ENCODE results near the gene C20orf204.

C20orf204 gene

DNA sequence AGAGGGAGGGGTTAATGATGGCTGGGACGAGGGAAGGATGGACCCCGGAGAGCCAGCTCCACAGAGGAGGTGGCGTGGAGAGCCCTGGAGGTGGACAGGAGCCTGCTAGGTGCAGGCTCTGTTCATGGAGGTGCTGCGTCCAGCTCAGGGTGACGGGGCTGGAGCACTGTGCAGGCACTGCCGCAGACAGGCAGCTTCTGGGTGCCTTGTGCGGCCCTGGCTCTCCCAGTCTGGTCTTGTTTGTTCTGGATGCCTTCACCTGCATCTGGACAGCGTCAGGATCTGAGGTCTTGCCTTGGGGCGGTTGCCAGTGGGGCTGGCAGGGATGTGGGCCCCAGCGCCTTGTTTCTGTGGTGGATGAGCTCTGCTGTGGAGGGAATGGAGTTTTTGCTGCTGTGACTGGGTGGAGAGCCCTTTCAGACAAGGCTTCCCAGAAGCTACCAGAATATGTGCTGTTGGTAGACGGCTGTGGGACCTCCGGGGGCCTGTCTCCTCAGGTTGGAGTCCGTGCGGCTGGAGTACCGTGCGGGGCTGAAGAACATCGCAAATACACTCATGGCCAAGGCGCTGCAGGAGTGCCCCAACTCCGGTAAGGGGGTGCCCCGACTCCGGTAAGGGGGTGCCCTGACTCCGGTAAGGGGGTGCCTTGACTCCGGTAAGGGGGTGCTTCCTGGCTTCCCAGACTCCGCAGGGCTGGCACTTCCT lies 7.8 kb upstream of the C20orf204 start:
- DNase-seq, result no peak

DNA sequence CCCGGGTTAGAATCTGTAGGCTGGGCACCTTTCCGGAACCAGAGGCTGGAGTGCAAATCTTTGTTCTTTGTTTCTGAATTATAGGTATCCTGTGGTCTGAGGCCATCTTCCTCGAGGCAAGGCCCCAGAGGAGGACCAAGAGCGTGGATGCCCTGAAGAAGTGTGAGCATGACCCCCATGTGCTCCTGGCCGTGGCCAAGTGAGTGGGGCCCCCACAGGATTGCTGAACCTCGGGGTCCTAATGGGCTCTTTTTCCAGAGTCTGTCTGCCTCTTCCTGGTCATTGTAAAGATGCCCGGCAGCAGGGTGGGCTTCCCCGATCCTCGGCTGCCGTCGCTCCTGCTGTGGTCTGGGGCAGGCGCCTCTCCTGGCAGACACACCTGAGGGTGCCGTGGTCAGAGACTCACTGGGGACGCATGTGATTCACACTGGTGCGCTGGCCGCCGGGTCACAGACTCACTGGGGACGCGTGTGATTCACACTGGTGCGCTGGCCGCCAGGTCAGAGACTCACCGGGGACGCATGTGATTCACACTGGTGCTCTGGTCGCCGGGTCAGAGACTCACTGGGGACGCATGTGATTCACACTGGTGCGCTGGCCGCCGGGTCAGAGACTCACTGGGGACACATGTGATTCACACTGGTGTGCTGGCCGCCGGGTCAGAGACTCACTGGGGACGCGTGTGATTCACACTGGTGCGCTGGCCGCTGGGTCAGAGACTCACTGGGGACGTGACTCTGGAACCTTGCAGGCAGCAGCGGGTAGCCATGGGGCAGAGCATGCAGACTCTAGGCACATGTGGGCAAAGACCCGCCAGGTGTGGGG lies 6.5 kb upstream of the C20orf204 start:
- DNase-seq, result no peak

DNA sequence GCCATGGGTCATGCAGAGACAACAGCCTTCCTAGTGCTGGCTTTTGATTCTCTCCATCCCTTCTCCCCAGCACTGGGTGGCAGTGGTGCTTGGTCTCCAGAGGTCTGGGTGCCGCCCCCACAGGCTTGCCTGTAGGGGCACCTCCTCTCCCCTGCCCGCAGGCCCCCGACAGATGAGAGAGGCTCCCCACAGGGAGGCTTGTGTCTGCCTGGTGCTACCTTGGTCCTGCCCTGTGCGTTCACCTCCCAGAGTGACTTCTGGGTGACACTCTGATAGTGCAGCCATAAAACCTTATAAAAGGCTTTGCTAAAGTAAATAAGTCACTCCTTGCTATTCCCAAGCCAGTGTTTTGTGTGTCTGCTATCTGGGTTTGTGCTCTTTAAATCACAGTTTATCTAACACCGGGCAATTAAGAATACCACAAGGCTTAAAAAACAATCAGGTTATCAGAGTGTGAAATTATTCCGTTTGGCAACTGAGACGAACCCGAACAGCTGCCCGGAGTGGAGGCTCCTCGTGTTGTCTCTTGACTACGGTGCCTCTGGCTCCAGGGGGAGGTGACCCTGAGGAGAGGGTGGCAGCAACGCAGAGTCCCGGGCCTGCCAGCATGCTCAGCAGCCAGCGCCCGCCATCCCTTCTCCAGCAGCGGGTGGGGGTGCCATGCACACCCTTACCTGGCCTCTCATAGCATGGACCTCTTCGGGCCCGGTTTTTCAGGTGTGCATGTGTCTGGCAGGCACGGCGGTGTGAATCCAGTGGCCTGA lies 5.4 kb upstream of the C20orf204 start:
- no peak for DNase-seq

DNA sequence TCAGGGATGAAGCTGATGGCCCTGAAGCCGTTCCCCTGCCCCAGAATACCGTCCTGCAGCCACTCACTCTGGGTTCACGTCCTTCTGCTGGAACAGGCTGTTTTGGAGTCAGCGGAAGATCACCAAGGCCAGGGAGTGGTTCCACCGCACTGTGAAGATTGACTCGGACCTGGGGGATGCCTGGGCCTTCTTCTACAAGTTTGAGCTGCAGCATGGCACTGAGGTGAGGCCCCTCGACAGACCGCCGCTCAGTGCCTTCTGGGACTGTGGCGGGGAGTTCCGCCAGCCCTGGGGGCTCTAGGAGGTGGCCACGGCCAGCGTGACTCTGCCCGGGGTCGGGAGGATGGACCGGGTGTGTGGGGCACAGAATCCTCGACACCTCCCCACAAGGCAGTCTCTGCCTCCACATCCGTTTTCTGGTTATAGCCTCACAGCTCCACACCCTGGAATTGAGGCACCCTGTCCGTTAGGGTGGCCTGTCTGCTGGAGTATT lies 4.1 kb upstream of the C20orf204 start:
- DNase-seq, result no peak

DNA sequence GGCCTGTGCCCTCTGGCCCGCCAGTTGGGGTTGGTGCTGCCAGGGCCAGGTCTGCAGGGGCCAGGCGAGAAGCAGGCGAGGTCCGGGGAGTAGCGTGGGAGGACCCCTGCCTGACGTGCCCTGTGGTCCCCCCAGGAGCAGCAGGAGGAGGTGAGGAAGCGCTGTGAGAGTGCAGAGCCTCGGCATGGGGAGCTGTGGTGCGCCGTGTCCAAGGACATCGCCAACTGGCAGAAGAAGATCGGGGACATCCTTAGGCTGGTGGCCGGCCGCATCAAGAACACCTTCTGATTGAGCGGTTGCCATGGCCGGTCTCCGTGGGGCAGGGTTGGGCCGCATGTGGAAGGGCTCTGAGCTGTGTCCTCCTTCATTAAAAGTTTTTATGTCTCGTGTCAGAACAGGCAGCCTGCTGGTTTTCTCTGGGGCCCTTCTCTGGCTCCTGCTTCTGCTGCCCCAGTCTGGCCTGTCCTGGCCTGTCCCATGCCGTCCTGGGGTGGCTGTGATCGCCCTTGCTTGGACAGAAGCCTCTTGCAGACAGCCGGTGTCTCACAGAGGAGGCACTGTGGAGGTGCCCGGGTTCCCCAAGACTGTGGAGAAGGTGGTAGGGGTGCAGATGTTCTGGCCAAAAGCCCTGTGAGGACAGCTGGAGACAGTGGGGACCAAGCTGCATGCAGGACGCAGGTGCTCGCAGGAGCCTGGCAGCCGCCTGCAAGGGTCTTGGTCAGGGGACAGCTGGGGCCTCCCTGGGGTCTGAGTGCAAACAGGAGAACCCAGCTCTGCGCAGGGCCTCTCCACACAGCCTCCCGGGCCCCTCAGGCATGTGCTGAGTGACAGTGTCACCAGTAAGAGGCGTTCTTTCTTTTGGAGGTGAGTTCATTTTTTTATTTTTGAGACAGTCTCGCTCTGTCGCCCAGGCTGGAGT lies 3.0 kb upstream of the C20orf204 start:
- DNase-seq, result no peak

DNA sequence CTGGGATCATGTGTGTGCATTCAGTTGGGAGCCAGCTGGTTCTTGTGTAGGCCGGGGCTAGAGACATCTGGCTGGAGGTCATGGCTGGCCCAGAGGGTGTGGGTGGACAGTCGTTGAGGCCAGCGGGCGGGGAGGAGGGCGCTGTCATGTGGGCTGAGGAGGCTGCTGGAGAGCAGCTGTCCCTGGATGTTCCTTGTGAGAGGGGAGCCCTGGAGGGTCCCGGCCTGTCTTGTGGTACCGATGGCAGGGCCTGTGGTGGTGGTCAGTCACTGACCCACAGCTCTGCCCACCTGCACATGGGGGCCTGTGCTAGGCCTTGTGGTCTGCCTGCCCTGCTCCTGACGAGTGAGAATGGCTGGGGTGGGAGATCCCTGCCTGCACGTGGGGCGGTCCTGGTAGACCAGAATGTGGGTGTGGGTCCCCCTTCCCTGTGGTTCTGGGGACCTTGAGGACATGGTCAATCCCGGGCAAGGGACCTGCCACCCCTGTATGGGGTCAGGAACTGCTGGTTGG lies 1.9 kb upstream of the C20orf204 start:
- DNase-seq, result no peak

DNA sequence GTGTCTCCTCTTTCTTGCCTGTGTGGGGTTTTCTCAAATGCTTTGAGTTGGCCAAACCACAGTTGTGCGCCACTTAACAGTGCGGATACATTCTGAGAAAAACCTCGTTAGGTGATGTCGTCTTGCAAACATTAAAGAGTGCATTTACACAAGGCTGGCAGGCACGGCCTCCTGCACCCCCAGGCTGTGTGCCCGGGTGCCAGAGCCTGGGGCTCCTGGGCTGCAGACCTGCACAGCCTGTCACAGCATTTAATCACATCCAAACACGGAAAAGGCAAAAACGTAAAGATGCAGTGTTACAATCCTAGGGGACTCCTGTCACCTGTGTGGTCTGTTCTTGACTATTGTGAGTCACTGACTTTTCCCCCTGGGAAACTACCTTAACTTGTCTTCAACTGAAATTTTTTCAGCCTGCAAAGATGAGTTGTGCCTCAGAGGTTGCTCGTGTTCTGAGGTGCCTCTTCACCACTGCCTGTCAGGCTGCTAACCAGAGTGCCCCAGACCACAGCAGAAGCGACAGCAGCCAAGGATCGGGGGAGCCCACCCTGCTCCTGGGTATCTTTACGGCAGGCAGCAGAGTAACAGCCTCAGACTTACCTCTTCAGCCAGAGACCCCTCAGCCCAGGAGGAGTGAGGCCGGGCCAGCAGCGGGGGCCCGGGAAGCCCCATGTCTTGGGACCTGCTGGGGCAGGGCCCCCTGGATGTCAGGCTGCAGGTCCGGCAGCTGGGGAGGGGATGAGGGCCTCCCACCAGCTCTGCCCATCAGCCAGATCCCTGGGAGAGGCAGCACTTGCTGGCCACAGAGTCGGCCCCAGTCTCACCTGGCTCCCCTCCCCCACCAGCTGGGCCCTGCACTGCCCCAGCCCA lies 683 bp upstream of the C20orf204 start:
- DNase-seq, result no peak

DNA sequence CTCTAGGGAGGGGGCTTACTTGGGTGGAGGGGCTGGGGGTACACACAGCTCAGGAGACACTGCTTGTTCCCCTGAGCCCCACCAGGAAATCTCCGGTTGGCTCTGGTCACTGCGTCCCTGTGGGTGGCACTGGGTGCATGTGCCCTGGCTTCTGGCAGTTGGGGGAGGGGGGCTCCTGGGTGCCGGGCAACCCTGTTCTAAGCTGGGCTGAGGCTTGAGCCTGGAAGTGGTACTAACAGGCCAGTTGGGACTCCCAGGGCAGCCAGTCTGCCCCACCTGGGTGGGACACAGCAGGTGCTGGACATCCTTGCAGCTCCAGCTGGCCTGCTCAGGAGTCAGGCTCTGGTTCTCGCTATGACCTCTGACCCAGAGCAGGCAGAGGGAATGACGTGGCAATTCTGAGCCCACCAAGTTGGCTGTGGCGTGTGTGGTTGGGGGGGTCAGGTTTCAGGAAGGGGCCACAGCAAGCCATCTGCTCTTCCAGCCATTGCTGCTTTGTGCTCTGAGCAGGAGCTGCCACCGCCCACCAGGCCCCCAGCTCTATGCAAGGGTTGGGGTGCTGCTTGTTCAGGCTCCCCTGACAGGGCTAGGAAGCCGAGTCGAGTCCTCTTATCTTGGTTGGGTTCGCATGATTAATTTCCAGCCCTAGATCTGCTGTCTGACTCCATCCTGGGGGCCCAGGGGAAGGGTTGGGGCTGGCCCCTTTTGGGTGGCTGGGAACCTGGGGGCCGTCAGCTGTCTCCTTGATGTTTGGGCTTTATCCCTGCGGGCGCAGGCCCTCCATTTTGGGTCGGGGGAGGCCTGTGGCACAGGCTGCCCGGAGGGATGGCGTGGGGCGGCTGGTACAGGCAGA lies 590 bp downstream of the C20orf204 start:
- DNase-seq, result no peak

DNA sequence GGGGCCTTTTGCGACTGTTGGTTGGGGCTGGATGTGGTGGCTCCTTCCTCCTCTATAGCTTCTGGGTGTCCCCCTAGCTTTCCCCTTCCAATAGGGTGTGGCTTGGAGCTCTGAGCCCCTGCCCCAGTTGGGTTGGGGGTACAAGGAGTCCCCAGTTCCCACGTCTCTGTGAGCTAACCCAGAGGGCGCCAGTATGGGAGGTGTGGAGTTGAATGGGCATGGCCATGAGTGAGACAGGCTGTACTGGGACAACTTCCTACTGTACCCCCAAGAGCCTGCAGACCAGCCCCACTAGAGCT lies 1.2 kb downstream of the C20orf204 start:
- DNase-seq, result no peak

DNA sequence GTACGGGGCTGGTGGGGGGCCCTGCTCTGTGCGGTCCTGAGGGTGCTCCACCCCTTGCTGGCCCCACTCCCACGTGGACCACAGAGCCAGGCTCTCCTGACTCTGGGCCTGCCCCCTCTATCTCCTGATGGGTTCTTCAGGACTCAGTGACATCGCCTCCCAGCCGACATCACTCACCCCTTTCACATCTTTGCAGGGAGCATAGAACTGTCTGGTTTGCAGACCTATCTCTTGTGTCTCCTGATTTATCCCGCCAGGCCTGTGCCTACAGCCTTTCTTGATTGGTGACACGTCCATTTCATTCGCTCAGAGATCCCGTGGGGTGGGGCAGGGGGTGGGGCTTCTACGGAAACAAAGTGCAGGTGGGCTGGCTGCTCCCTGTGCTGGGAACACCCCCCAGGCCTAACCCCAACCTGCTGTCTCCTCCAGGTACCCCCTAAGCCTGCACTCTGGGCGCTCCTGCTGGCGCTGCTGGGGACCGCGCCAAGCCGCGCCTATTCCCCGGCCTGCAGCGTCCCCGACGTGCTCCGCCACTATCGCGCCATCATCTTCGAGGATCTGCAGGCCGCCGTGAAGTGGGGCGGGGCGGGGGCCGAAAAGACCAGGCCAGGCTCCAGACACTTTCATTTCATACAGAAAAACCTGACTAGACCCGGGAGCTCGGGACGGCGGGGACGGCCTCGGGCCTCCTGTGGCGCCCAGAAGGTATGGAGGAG lies 1.7 kb downstream of the C20orf204 start:
- DNase-seq, result no peak

DNA sequence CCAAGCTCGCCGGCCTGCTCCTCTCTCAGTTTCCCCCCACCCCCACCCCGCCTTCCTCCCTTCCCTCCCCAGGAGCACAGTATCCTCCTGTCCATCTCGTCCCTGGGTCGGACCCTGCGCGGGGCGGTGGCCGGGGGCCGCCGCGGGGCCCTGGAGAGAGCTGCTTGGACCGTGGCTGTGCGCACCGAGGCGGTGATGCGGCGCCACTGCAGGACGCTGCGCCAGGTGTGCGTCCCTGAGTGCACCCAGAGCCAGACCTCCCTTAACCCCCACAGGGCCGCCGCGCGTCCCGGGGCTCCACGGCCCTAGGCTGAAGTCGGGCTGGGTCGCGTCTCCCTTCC lies 2.2 kb downstream of the C20orf204 start:
- no peak for DNase-seq

DNA sequence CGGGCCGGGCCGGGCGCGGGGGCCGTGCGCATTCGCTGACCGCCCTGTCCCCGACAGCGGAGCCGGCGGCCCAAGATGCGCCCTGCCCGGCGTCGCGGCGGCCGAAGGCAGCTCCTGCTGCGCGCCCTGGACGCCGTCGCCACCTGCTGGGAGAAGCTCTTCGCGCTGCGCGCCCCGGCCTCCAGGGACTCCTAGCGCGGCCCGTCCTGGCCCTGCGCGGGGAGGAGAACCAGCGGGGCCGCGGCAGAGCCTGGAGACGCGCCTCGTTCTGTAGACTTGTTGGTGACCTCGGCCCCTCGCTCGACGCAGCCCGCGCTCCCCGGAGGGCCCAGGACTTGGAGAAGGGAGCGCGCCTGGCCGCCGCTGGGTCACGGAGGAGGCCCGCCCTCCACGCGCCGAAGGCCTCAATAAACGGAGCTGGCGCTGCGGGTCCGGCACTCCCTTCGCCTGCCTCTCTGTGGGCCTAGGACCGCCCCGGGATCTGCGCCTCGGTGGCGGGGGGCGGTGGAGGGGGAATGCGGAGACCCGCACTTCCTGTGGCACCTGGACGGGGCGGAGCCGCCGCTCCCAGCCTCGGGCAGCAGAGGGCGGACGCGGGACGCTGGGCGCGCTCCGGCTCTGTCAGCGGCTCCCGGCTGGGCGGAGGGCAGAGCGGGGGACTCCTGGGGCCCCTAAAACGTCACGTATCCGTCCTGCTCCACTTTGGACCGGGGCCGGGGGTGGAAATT lies 2.7 kb downstream of the C20orf204 start:
- peak; percentile 34 for DNase-seq

DNA sequence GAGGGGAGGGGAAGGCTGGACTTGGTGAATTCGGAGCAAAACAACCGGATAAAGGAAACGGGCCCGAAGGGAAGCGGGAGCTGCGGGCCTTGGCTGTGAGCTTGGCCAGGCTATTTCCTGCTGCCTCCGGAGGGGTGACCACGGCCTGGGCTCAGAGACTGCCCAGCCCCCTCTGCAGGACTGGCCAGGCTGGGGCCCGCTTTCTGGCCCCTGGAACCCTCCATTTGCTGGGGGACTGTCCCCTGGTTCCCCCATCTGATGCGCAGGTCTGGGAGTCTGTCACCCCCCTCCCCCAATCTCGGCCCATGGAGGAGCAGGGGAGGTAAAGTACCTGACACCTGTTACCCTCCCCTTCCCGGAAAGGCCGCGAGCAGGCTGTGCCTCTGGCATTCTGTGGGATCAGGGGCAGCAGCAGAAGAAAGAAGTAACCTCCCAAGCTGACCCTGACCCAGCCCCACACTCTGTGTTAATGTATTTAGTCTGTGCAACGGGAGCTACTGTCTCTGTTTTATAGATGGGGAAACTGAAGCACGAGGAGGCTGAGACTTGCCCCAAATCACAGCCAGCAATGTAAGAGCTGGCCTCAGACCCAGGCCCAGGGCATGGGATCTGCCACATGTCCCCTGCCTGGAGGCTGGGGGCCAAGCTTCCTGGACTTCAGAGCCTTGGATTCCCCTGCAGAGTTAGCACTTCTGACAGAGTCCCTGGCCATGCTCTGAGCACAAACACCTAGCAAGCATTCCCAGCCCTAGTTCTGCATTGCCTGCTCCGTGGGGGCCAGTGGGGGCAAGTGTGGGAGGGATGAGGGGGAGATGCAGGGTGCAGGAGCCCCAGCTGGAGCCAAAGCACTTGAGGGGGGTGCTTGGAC lies 3.5 kb downstream of the C20orf204 start:
- no peak for DNase-seq

DNA sequence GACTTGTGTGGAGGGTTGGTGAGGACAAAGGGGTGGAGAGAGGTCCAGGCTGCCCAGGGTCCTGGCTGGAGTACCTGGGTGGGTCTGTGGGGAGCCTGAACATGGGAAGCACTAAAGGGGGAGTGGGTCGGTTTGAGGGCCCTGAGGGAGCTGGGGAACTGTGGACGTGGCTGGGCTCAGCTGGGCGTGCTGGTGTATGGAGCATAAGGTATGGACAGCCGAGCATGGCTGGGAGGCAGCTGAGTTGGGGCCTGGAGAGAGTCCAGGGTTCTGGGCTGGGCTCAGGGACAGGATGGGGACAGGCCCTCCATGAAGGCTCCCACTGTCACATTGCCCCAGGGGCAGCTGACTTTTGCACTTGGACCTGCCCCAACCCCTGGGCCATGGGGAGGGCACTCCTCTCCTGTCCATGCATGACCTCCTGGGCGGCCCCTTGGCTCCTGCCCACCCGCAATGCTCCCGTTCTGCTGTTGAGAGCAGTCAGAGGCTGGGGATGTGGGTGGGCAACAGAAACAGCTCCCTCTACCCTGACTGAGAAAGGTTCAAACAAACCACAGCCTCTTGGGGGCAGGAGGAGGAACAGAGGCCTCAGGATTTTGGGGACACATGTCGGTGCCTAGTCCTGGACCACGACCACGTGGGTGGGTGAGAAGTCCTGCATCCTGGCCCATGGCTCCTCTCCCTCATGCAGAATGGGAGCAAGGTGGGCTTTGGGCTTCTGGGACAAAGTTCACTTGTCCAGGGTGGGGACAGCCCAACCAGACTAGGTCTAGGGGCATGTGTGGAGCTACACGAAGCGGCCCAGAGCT lies 4.5 kb downstream of the C20orf204 start:
- DNase-seq, result no peak

DNA sequence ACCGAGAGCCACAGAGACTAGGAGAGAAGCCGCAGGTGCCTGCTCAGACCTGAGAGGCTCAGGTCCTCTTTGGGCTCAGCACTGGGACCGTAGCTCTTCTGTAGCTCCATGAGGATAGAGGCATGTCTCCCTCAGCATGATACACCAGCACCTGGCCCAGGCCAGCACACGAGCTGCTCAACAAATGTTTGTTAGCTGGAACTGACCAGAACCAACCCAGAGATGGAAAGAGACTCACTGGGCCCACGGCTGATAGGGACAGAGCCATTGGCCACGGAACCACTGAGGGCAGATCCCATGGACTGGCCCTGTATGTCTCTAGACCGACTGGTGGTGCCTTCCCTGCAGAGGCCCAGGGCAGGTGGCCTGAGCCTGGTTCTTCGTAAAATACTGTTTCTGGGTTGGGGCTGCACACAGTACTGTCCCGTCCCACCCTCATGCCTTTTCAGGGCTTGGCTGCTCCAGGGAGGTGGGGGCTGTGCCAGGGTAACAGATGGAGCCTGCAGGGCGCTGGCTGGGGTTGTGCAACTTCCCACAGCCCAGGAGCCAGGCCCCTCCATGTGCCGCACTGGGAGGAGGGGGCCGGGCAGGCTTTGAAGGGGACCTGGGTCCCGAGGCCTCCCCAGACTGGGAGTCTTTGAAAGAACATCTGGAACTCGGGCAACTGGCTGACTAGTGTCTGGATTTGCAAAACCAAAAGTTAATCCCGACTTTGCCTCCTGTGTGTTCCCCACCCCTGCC lies 5.2 kb downstream of the C20orf204 start:
- no peak for DNase-seq

DNA sequence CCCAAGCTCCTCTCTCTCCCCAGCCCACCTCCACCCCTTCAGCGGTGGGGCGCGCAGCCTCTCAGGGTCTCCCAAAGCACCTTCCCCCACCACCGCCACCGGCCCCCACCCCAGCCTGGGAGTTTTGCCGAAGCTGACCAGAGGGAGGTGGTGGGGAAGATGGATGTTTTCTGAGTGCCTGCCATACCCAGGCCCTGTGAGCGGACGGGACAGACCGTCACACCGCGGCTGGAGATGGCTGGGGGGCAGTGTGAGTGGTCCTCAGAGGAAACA lies 5.7 kb downstream of the C20orf204 start:
- DNase-seq, result no peak
